Upper lobe of left lung (tissue), 6 donors: Measurements from ENCODE around the gene C19orf25. TPM values are rescaled to one million over a fixed set of nuclear protein-coding genes. Genes with fewer than 3 reads are reported as not detected.

Experiments used
- ATAC-seq, 2 donors: fragments of 200-7000 bp; cut with Tn5 transposase; one replicate each; pipeline ENCODE4 v1.9.1; 2022; ENCODE audit warnings: mild to moderate bottlenecking in 2 of 2, moderate library complexity in 2 of 2; ENCODE audit not compliant: low FRiP score in 2 of 2
- DNase-seq, 2 donors: peaks; one replicate each; pipeline ENCODE4 v3.0.0-alpha.2; 2019 to 2020
- H3K27ac ChIP-seq, 4 donors: fragments of 200-600 bp; sonication (generic); one replicate each; pipeline ENCODE4 v1.5.1; 2016 to 2019
- H3K27me3 ChIP-seq, 4 donors: fragments of 200-600 bp; sonication (generic); one replicate each; pipeline ENCODE4 v1.5.1; 2017 to 2019
- H3K36me3 ChIP-seq, 4 donors: fragments of 200-600 bp; sonication (generic); one replicate each; pipeline ENCODE4 v1.5.1; 2016 to 2019
- H3K4me1 ChIP-seq, 4 donors: fragments of 200-600 bp; sonication (generic); one replicate each; pipeline ENCODE4 v1.5.1; 2018 to 2019
- H3K4me3 ChIP-seq, 4 donors: fragments of 200-600 bp; sonication (generic); one replicate each; pipeline ENCODE4 v1.5.1; 2017 to 2019; ENCODE audit warnings: mild to moderate bottlenecking in 2 of 4, moderate library complexity in 1 of 4
- H3K9me3 ChIP-seq, 4 donors: fragments of 200-600 bp; sonication (generic); one replicate each; pipeline ENCODE4 v1.5.1; 2018 to 2019
- CTCF ChIP-seq, 6 experiments: fragments of 450-650 bp in 4 of 6; fragments of 200-600 bp in 2 of 6; sonication (generic) in 2 of 6; IDR thresholded peaks; one replicate each; pipeline ENCODE4 v1.5.1; 2016 to 2019; ENCODE audit warnings: antibody characterized with exemption in 6 of 6
- EP300 ChIP-seq, 4 donors: sonication (generic); formaldehyde crosslinking; IDR thresholded peaks; one replicate each; pipeline ENCODE4 v1.5.1; 2017; ENCODE audit warnings: antibody characterized with exemption in 4 of 4, control low read depth in 2 of 4
- POLR2A ChIP-seq, 4 donors: fragments of 450-650 bp; IDR thresholded peaks; one replicate each; pipeline ENCODE4 v1.5.1; 2016 to 2017; ENCODE audit warnings: antibody characterized with exemption in 4 of 4, mild to moderate bottlenecking in 2 of 4
- POLR2AphosphoS5 ChIP-seq, 2 donors: sonication (generic); formaldehyde crosslinking; IDR thresholded peaks; one replicate each; pipeline ENCODE4 v1.5.1; 2017; ENCODE audit warnings: antibody characterized with exemption in 2 of 2
- WGBS, 2 donors: methylation state at CpG; one replicate each; pipeline ENCODE4 v1.1.5; 2017 to 2018; 5-methylcytosine and 5-hydroxymethylcytosine counted together
- total RNA-seq, 6 donors: library from RNA; depleted of rRNA in 4 of 6; stranded (reverse); fragments of >200 nt in 4 of 6; gene quantifications; one replicate each; pipeline versions ENCODE4 v1.1.0 to v1.2.1, GENCODE V29; 2016 to 2021
- donor health status: DM: no; HTN: no; CAD: no; lungs with moderate emphysema.
- donor health status: DM: no; HTN: yes; CAD: no; lungs with severe emphysema.

Gene C19orf25
- total RNA-seq, 6 donors from 2014 or later, result 27.2 to 82.8 (median 37.5) TPM

GRCh38 chr19:1450735-1451731 is 28.0 kb downstream of the C19orf25 start:
- H3K4me3 ChIP-seq, result no peak overlapping the region
- no peak for TF ChIP-seq EP300 (IDR thresholded peaks at IDR 0.05)
- no peak for TF ChIP-seq CTCF (IDR thresholded peaks at IDR 0.05)
- TF ChIP-seq POLR2AphosphoS5 (IDR thresholded peaks at IDR 0.05), result no peak
- no peak for TF ChIP-seq POLR2A (IDR thresholded peaks at IDR 0.05)
- peaks cover 6 to 84% (median 55%) of the 10 kb centered on the region in 4 donors for H3K27me3 ChIP-seq
- H3K36me3 ChIP-seq, result no peaks in the 10 kb centered on the region
- H3K4me1 ChIP-seq, result peaks cover 17 to 39% (median 27%) of the 10 kb centered on the region in 4 donors
- 50 to 56% methylated on average over 13 to 18 of the region's 22 CpGs for WGBS, 2 donors
- H3K9me3 ChIP-seq, result no peaks in the 10 kb centered on the region
- DNase-seq (no peak), ATAC-seq (no peak)
- no peak overlapping the region for H3K27ac ChIP-seq

- Histone ChIP-seq H3K9me3 (no peaks in the 10 kb centered on the region), H3K4me1 (peaks cover 19 to 40% (median 28%) of the 10 kb centered on the region in 4 donors), H3K27me3 (peaks cover 3 to 80% (median 55%) of the 10 kb centered on the region in 4 donors), H3K36me3 (no peaks in the 10 kb centered on the region), H3K27ac (no peak within 1 kb of the TSS), H3K4me3 (no peak within 1 kb of the TSS)
- 7 to 29% methylated on average over 6 to 39 of the region's 74 CpGs for WGBS, 2 donors
- DNase-seq (peak in 1 of 2 donors; percentile 84), ATAC-seq (no peak)
- TF ChIP-seq CTCF (IDR thresholded peaks at IDR 0.05) (no peak), POLR2AphosphoS5 (IDR thresholded peaks at IDR 0.05) (no peak), POLR2A (IDR thresholded peaks at IDR 0.05) (no peak), EP300 (IDR thresholded peaks at IDR 0.05) (no peak)
Measured at GRCh38 chr19:1449467-1450442, 29.3 kb downstream of the C19orf25 start, which contains the start of gene APC2. Gene APC2, plus strand, starts transcription at chr19:1450121. Its CDS starts 2,881 bp downstream, at chr19:1453002.

- Histone ChIP-seq H3K9me3 (no peaks in the 10 kb centered on the region), H3K4me1 (peaks cover 22 to 36% (median 26%) of the 10 kb centered on the region in 4 donors), H3K36me3 (peaks cover 0 to 2% (median under 1%) of the 10 kb centered on the region in 4 donors), H3K27me3 (peaks cover 3 to 71% (median 51%) of the 10 kb centered on the region in 4 donors), H3K4me3 (no peak overlapping the region), H3K27ac (no peak overlapping the region)
- 83 to 87% methylated on average over 6 to 9 of the region's 9 CpGs for WGBS, 2 donors
- ATAC-seq (no peak), DNase-seq (no peak)
- TF ChIP-seq POLR2A (IDR thresholded peaks at IDR 0.05) (no peak), EP300 (IDR thresholded peaks at IDR 0.05) (no peak), POLR2AphosphoS5 (IDR thresholded peaks at IDR 0.05) (no peak), CTCF (IDR thresholded peaks at IDR 0.05) (no peak)
Measured at GRCh38 chr19:1447944-1448343, 31.1 kb downstream of the C19orf25 start.

- 12 to 23% methylated on average over 3 to 4 of the region's 4 CpGs for WGBS, 2 donors
- peaks cover 3 to 67% (median 48%) of the 10 kb centered on the region in 4 donors for H3K27me3 ChIP-seq
- ATAC-seq, result no peak
Measured at GRCh38 chr19:1447504-1447903, 31.5 kb downstream of the C19orf25 start.

More at GRCh38 chr19:1447504-1447903, 31.5 kb downstream of the C19orf25 start:
- no peak for TF ChIP-seq CTCF (IDR thresholded peaks at IDR 0.05)
- no peak for TF ChIP-seq POLR2A (IDR thresholded peaks at IDR 0.05)
- no peak for TF ChIP-seq EP300 (IDR thresholded peaks at IDR 0.05)
- TF ChIP-seq POLR2AphosphoS5 (IDR thresholded peaks at IDR 0.05), result no peak
- Histone ChIP-seq H3K36me3 (peaks cover 0 to 6% (median 4%) of the 10 kb centered on the region in 4 donors), H3K4me1 (peaks cover 22 to 36% (median 26%) of the 10 kb centered on the region in 4 donors), H3K9me3 (no peaks in the 10 kb centered on the region), H3K4me3 (no peak overlapping the region), H3K27ac (no peak overlapping the region)
- no peak for DNase-seq
